ENCODE measurements around the gene PTPN9.
"Not testable (repeated sequence)": the region's sequence is repeated elsewhere in the genome, so short reads cannot be mapped to it uniquely, and the experiment has no call there.

PTPN9 gene

DNA sequence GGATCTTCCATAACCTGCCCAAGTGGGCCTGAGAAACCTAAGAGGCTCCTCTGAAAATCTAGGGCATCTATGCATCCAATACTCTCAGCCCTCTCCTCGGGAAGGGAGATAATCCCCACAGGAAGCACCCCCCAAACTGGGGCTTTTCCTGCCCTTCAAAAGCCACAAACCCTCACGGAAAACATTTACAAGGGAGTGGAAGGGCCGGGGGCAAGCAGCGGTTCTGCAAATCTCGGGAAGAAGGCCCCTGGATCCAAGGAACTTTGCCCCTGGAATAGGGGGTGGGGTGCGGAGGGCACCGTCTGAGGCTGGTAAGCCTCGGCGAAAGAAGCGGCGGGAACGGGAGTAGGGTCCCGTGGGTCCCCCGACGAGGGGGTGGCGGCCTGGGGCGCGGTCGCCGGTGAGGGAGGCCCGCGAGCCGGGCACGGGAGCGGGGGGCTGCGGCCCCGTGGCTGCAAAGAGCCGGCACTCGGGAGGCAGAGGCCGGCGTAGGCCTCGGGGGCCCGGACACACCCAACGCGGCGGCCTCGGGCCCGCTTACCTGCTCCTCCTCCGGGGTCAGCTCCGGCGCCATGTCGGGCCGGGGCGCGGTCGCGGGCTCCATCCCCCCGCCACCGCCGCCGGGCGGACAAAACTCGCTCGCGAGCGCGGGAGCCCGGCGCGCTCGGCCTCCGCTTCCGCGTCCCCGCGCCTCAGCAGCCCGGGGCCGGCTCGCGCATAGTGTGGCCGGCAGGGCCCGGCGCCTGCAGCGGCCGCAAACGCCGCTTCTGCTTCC is 755 bp downstream of the PTPN9 start:
- DNase-seq: no peak

DNA sequence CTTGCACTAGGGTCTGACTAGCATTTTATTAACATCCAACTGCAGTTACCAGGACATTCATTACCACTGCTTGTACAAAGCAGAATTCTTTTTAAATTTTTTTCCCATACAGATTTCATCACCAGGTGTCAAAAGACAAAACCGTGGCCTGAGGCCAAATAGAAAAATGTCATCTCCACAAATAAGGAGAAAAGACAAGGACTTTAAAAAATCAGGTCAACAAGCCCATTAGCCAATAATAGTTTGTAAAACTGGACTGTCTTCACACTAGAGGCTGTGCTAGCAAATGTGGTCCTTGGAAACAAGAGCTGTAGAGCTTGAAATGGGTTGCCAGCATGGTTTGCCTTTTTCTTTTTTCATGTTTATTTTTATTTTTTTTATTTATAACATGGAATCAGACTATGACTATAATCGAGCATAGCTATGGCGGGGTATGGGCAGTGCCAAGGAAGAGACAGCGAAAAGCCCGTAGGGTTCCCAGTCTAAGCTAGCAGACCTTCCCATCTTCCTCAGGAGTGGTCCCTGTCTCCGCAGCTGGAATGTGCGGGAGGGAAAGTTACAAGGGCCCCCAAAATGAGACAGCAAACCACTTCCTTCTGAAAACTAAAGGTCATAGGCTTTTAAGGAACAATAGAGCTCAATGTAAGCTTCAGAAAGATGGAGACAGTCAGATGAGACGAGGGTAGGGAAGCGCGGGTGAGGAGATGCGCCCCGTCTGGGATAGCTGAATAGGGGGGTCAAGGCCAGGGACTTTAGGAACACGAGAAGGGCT is 1.5 kb downstream of the PTPN9 start:
- no peak for DNase-seq

DNA sequence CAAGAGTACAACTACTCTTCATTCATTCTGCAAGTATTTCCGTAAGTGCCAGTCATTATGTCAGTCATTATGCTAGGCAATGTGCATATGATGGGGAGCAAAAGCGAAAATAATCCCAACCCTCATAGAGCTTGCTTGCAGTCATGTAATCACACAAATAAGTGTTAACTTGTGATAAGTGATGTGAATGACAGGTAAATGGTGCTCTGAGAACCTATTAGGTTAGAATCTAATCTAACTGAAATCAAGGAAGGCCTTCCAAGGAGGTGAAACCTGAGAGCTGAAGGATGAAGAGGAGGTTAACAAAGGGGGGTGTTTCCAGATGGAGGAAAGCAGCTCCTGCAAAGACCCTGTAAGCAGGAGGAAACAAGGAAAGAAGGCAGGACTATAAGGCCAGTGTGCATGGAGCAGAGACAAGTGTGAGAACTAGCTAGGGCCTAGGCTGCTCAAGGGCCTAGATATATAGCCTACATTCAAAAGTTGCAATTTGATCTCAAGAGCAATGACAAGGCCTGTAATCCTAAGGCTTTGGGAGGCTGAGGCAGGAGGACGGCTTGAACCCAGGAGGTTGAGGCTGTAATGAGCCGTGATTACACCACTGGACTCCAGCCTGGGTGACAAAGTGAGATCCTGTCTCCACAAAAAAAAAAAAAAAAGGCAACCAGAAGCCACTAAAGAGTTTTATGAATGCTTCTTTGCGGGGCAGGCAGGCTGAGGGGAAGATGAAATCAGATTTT is 5.3 kb downstream of the PTPN9 start:
- DNase-seq: no peak

DNA sequence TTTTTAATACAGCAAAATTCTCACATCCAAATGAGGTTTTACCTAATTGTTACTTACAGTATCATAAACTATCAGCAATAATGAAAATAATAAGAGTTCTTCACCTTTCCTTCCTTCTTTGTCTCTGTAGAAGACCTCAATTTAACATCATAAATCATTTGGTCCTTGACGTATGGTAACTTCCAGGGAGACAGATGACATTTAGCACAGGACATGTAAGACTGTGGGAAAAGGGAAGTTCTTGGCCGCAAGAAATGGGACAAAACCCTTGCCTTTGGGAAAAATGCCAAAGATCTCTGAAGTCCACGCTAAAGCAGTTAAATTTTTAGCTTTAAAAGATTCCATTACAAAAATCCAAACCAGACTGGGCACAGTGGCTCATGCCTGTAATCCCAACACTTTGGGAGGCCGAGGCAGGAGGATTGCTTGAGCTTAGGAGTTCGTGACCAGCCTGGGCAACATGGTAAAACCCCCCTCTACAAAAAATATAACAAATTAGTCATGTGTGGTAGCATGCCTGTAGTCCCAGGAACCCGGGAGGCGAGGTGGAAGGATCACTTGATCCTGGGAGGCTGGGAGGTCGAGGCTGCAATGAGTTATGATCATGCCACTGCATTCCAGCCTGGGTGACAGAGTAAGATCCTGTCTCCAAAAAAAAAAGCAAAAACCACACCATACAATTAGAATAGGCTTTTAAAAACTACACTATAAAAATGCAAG is 8.8 kb downstream of the PTPN9 start:
- no peak for DNase-seq

DNA sequence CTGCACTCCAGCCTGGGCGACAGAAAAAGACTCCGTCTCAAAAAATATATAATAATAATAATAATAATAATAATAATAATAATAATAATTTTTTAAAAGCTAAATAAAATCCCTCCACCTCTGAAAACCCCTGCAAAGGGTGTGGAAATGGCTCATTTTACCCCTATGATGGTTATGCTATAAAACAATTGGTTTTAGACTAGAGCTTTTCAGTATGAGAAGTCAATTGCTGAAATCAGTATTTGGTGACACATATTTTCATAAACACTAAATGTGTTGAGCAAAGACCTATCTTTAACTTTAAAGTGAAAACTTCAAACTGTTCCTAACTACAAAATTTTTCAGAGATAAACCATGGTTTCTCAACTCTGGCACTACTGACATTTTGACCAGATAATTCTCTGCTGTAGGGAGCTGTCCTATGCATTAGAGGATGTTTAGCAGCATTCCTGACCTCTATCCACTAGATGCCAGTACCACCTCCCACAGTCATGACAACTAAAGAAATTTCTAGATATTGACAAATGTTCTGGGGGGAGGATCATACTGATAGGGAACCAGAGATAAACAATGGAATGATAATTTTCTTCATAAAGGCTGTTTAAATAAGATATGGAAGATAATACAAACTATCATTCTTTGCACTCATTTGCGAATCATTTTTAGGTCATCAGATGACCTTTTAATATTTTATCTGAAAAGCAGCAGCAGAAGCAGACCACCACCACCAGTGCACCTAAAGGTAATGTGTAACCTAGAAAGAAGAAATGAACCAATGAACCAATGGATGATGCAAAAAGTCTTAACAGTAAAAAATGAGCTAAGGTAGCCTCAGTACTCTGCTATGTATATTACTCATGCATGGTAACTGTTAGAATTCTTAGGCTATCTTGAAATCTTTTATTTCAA is 13.8 kb downstream of the PTPN9 start:
- no peak for DNase-seq

DNA sequence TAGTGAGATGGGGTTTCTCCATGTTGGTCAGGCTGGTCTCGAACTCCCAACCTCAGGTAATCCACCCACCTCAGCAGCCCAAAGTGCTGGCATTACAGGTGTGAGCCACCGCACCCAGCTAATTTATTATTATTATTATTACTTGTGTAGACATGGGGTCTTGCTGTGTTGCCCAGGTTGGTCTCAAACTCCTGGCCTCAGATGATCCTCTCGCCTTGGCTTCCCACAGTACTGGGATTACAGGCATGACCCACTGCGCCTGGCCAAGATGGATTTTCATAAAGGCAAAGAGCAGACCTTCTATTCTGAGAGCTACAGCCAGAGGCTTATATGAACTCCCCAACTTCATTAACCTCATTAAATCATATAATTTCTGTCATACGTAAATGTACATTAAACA is 17.2 kb downstream of the PTPN9 start:
- DNase-seq: no peak

DNA sequence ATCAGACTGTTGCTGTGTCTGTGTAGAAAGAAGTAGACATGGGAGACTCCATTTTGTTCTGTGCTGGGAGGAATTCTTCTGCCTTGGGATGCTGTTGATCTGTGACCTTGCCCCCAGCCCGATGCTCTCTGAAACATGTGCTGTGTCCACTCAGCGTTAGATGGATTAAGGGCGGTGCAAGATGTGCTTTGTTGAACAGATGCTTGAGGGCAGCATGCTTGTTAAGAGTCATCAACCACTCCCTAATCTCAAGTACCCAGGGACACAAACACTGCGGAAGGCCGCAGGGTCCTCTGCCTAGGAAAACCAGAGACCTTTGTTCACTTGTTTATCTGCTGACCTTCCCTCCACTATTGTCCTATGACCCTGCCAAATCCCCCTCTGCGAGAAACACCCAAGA is 19.8 kb downstream of the PTPN9 start:
- DNase-seq: not testable (repeated sequence)

DNA sequence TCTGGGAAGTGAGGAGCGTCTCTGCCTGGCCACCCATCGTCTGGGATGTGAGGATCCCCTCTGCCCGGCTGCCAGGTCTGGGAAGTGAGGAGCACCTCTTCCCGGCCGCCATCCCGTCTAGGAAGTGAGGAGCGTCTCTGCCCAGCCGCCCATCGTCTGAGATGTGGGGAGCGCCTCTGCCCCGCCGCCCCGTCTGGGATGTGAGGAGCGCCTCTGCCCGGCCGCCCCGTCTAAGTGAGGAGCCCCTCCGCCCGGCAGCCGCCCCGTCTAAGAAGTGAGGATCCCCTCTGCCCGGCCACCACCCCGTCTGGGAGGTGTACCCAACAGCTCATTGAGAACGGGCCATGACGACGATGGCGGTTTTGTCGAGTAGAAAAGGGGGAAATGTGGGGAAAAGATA is 20.2 kb downstream of the PTPN9 start:
- DNase-seq: not testable (repeated sequence)

DNA sequence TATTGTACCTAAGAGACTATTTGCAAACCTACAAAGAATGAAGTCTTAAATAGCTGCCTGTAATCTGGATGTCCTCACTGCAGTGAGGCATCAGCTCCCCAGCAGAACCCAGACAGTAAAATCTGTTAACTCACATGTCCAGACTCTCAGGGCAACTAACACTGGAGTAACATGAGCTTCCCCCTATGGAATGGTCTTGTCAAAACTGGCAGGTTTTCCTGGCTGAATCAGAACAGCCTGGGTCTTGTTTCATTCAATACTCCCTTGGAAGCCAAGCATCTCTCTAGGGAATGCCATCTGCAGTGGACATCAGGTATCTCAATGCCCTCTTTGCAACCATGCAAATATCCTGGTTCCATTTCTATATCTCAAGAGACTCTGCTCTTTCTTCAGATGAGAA is 24.4 kb downstream of the PTPN9 start:
- no peak for DNase-seq

DNA sequence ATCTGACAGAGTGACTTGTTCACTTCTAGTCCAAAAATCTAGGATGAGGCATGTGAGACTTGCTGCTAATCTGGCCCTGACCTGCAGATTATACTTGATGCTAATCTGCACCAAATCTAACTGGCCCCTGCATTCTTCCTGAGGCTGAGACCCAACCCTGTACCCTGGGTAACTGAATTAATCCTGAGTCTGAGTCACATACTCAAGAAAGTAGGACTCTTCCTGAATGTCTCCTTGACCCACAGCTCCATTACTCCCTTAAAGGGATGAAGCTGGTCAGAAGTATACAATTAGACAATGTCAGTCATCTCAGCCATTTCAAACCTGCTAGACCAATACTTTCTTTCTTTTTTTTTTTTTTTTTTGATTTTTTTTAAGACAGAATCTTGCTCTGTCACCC is 25.5 kb downstream of the PTPN9 start:
- no peak for DNase-seq

DNA sequence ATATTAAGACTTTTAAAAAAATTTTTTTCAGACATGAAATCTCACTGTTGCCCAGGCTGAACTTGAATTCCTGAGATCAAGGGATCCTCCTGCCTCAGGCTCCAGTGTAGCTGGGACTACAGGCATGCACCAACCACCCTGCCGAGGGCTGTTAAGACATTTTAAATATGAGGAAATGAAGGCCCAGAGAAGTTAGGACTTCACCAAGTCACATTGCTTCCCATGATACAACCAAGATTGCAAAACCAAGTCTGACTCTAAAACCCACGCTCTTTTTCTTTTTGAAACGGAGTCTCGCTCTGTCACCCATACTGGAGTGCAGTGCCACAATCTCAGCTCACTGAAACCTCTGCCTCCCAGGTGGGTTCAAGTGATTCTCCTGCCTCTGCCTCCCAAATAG is 28.0 kb downstream of the PTPN9 start:
- DNase-seq: no peak

DNA sequence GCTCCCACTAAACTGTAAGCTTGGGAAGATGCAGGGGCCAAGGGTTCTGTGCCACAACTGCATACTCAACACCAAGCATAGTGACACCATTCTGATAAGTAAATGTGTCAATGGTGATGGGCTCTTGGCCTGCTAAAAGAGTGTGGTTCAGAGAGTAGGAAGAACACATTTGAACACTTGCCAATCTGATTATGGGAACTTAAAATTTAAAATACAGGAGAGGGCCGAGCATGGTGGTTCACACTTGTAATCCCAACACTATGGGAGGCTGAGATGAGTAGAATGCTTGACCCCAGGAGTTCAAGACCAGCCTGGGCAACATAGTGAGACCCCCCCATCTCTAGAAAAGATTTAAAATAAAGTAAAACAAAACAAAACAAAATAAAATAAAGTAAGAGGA is 34.1 kb downstream of the PTPN9 start:
- no peak for DNase-seq

DNA sequence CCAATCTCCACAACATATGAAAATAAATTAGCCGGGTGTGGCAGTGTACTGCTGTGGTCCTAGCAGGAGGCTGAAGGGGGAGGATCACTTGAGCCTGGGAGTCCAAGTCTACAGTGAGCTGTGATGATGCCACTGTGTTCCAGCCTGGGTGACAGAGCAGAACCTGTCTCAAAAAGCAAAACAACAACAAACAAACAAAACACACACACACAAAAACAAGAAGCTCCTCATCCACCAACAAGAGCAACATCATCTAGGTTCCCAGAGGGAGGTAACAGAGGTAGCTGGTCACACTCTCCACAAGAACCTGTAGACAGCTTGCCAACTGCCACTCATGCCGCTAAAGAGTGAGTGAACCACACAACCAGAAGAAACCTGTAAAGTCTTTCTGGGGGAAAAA is 34.8 kb downstream of the PTPN9 start:
- DNase-seq: no peak

DNA sequence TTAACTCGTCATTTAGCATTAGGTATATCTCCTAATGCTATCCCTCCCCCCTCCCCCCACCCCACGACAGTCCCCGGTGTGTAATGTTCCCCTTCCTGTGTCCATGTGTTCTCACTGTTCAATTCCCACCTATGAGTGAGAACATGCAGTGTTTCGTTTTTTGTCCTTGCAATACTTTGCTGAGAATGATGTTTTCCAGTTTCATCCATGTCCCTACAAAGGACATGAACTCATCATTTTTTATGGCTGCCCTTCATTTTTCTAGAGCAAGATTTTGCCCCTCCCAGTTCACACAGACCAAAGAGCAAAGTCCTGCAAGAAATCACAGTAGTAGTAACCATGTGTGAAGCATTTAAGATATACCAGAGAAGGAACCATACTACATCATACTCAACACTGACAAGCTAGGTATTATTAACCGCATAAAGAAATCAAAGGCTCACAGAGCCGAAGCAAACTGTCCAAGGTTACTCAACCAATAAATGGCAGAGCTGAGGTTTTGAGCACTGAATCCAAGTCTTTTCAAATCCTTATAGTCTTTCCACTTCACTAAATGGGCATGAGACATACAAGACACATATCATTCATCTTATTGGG is 36.1 kb downstream of the PTPN9 start:
- DNase-seq: not testable (repeated sequence)

DNA sequence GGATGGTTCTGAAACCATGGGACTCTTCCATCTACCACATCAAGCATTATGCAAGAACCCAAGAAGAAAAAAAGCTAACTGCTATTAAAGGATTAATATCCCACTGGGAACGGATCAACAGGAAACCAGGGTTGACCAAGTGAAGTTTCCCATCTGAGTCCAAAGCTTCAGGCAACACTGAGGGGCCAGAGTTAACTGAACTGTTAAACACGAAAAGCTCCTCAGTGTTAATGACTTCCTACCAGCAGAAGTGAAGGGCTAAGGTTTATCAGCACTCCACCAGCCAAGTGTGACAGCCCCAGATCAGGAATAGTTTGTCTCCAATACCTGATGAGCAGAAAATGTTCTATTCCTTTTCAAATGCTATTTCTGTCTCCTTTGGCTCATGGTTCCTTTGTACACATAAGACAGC is 36.7 kb downstream of the PTPN9 start:
- no peak for DNase-seq

DNA sequence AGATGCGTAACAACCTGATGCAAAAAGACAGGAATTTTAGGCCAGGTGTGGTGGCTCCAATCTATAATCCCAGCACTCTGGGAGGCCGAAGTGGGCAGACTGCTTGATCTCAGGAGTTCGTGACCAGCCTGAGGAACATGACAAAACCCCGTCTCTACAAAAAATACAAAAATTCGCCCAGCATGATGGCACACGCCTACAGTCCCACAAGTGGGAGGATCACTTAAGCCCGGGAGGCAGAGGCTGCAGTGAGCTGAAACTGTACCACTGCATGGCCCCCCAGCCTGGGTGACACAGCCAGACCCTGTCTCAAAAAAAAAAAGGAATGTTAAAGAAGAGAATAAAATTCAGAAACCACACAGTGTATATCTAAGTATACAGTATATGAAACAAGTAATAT is 40.7 kb downstream of the PTPN9 start:
- no peak for DNase-seq

DNA sequence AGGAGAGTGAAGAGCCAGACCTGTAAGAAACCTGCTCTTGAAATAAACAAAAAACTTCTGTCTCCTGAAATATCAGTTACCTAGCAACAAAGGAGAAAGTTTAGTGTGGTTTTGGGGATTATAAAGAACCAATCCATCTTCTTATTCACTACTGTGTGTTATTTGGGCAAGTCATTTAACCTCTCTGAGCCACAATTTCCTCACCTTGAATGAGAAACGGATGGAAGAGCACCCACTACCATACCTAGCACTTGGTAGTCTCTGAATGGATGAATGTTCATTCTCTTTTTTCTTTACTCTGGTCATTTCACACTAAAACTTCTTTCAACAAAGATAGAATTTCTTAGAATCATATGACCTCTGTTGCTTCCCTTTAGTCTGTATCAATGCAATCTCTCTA is 45.2 kb downstream of the PTPN9 start:
- no peak for DNase-seq

DNA sequence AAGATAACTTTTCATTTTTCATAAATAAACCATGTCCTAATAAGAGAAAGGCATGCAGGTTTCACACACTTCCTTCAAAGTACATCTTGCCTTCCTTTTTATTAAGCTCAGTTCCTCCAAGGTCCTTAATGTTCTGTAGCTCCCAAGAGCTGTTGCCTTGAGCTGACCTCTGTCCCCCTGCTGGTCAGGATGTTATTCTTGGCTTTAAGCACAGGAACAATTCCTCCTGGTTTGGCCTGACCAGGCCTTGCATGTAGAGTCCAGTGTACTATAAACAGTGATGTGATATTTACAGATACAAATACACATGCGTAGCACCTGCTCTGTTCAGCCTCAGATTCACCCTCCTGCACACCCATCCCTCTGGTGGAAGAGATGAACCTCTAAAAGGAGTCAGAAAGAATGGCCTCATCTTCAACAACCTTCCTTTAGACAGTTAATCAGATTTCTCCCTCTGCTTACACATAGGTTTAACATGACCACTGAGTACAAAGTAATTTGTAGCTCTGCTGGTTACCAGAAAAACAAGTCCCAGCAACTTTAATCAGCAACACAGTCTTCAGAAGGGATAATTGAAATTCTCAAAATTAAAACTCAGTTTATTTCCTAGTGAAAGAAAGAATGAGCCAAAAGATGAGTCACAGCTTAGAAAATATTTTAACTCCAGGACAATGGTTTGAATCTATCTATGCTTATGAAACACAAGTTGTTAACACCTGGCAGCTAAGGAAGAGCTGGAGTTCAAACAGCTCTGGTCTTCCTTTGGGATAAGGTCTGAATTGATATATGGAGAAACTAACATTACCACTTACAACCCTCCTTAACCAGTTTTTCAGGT is 46.5 kb downstream of the PTPN9 start:
- DNase-seq: no peak

DNA sequence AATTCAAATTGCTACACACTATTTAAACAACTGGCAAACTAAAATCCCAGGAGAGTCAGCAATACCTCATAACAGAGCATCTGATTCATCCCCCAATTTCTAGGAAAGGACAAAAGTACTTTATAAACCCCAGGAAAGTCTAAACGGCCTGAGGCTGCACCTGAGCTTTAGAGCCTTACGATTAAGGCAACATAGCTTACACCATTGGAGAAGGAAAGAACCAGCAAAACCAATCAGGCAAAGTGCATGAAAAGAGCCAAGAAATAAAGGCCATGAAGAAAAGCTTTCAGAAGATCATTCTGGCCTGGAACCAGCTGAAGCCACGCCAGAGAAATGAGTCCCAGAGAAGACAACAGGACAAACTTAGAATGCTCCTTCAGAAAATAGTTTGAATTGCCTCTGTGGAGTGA is 48.1 kb downstream of the PTPN9 start:
- DNase-seq: no peak

DNA sequence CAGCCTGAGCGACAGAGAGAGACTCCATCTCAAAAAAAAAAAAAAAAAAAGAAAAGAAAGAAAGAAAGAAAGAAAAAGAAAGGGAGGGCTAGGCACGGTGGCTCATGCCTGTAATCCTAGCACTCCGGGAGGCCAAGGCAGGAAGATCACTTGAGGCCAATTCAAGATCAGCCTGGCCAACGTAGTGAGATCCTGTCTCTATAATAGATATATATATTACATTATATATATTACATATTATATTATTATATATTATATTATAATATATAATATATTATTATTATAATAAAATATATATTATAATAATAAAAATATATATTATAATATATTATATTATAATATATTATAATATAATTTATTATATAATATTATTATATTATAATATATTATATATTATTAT is 48.9 kb downstream of the PTPN9 start:
- no peak for DNase-seq

DNA sequence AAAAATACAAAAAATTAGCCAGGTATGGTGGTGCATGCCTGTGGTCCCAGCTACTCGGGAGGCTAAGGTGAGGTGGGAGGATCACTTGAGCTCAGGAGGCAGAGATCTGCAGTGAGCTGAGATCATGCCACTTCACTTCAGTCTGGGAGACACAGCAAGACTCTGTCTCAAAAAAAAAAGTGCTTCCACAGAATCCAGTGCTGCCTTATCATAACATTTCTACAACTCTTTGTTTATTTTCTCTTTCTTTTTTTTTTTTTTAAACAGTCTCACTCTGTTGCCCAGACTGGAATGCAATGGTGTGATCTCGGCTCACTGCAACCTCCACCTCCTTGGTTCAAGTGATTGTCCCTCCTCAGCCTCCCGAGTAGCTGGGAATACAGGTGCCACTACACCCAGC is 53.4 kb downstream of the PTPN9 start:
- not testable (repeated sequence) for DNase-seq
